ENCODE results near the gene GPC6.

GPC6 gene

DNA sequence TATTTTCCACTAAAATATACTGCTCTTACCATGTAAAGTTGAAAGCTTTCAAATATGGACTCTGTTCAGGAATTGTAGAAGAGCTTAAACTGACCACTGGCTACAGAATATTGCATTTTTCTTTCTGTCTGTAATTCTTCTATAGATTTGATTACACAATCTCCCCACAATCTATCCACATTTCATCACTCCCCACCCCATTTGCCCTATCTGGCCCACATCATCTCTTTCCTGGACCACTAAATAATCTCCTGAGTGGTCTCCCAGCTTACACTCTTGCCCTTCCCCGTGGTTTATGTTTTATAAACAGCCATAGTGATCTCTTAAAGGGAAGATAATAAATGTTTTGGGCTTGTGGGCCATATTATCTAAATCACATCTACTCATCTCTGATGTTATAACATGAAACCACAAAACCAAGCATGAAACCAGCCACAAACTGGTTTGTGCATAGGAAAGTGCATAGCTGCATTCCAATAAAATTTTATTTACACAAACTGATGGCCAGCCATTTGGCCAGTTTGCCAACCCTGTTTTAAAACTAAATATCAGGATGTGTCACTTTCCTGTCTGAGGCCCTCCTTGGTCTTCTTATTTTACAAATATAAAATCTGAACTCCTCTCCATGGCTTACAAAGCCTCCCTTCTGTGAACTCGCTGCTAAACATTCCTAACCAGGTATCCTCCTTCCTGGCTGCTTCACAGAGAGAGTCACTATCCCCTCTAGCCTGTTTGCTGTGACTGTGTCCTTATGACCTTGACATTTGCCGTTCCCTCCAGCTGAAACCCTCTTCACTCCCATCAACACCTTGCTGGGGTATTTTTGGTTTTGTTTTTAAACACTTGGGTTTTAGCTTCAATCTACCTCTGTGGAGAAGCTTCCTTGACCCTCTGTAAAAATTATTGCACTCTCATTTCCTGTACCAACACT is 500.9 kb downstream of the GPC6 start:
- TF ChIP-seq, protein P1, sequence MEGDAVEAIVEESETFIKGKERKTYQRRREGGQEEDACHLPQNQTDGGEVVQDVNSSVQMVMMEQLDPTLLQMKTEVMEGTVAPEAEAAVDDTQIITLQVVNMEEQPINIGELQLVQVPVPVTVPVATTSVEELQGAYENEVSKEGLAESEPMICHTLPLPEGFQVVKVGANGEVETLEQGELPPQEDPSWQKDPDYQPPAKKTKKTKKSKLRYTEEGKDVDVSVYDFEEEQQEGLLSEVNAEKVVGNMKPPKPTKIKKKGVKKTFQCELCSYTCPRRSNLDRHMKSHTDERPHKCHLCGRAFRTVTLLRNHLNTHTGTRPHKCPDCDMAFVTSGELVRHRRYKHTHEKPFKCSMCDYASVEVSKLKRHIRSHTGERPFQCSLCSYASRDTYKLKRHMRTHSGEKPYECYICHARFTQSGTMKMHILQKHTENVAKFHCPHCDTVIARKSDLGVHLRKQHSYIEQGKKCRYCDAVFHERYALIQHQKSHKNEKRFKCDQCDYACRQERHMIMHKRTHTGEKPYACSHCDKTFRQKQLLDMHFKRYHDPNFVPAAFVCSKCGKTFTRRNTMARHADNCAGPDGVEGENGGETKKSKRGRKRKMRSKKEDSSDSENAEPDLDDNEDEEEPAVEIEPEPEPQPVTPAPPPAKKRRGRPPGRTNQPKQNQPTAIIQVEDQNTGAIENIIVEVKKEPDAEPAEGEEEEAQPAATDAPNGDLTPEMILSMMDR (IDR thresholded peaks at IDR 0.05; ENCODE audit: borderline replicate concordance, insufficient read depth, low read depth, low read length), result no peak

DNA sequence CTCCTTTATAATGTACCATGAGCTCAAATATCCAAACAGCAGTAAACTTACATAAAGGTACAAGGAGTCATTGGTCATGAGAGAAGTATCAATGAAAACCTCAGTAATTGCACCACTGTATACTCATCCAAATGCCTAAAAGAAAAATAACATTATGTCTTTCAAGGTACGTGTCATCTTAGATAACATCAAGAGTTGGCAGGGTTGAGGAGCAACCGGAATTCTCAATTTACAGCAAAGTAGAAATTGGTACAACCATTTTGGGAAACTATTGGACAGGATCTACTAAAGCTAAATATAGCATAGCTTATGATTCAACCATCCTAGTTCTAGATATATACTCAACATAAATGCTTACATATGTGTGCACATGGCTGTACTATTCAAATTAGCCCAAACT is 502.8 kb downstream of the GPC6 start:
- TF ChIP-seq, protein P1 (IDR thresholded peaks at IDR 0.05; ENCODE audit: borderline replicate concordance, insufficient read depth, low read depth, low read length), result no peak
- H3K4me3 ChIP-seq (ENCODE audit: low read depth, low read length), result no peak overlapping the region

More for the DNA sequence above, 500.9 kb downstream of the GPC6 start:
- H3K4me3 ChIP-seq (ENCODE audit: low read depth, low read length), result no peak overlapping the region

DNA sequence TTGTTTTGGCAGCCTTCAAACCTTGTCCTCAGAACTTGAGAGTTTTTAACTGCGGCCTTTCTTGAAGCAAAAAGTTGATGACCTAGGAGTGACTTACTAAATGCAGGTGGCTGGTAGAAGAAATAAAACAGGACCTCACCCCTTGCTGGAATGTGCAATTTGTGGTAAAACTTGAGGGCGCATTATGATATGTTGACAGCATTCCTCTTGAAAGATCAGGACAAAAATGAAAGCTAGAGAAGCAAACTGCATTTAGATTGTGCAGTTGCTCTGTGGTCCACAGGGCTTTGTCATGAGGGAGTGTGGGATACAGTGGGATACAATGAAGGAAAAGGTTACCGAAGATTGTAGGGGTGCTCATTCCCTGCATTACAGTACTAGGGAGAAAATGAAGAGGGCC is 504.2 kb downstream of the GPC6 start:
- H3K4me3 ChIP-seq (ENCODE audit: low read depth, low read length), result no peak overlapping the region
- TF ChIP-seq, protein P1 (IDR thresholded peaks at IDR 0.05; ENCODE audit: borderline replicate concordance, insufficient read depth, low read depth, low read length), result no peak

DNA sequence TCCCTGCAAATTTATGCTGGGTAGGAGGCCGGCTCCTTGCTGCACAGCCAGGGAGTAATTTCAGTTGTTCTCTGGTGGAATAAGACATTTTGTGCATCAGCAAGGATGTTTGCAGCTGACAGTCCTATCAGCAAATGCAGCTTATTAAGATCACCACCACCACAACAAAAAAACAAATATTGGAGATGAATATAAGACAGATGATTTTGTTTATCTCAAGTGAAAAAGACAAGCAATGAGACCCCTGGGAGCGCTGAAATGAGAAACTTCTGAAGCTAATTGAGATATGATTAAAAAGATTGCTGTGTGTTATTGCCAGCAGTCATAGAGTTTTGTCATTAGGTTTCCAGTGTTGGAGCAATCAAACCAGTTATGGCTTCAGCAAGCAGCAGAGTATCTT is 505.6 kb downstream of the GPC6 start:
- no peak overlapping the region for H3K4me3 ChIP-seq (ENCODE audit: low read depth, low read length)
- TF ChIP-seq, protein P1 (IDR thresholded peaks at IDR 0.05; ENCODE audit: borderline replicate concordance, insufficient read depth, low read depth, low read length), result no peak

DNA sequence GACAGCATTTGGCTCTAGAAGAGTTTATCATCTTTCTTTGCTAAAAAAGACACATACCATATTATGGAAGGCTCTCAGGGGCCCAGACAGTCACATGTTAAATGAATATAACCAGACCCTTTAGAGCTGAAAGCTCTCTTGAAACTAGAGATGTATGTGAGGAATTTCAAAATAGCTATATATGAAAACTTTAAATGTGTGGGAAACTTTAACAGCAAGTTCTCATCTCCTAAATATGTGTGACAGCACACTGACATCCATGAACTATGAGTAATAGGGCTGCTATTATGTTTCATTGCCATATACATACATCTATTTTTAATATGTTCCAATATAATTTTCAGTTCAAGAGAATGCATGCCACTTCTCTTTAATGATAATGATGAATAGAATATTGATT is 509.5 kb downstream of the GPC6 start:
- TF ChIP-seq, protein P1 (IDR thresholded peaks at IDR 0.05; ENCODE audit: borderline replicate concordance, insufficient read depth, low read depth, low read length), result no peak
- H3K4me3 ChIP-seq (ENCODE audit: low read depth, low read length), result no peak overlapping the region

DNA sequence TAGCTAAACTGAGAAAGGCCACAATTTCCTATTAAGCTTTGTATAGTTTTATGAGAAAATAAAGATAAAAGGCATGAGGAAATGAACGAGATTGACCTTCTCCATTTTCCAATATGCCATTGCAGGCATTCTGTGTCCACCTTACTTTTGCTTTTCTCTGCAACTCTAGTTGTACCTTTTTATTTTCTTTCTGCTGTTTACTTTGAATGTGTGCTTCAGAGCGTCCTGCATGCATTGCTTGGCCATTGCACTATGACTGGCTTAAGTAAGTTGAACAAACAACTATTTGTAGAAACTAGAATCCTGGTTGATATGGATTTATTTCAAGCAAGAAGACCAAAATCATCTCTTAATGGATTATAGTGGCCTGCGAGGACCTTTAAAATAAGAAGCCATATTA is 510.3 kb downstream of the GPC6 start:
- TF ChIP-seq, protein P1 (IDR thresholded peaks at IDR 0.05; ENCODE audit: borderline replicate concordance, insufficient read depth, low read depth, low read length), result no peak
- no peak overlapping the region for H3K4me3 ChIP-seq (ENCODE audit: low read depth, low read length)

DNA sequence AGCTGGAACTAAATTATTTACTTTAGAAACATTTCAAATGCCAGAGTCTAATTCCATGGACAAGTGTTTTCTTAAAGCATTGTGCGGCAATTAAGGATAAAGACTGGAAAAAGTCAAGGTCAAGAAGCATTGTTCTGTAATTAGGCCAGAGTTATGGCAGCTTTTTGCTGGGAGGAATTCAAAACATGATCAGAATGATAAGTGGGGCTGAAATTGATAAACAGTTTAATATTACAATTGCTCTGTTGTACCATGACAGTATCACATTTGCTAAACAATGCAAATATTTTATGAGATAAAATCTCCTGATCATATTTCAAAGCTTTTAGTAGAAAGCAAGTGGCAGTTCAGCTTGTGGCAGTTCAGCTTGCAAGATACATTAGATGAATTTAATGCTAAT is 513.7 kb downstream of the GPC6 start:
- TF ChIP-seq, protein P1 (IDR thresholded peaks at IDR 0.05; ENCODE audit: borderline replicate concordance, insufficient read depth, low read depth, low read length), result no peak
- H3K4me3 ChIP-seq (ENCODE audit: low read depth, low read length), result no peak overlapping the region

Measured in GM12875 (cell line).